Activated naive CD8-positive, alpha-beta T cell (primary cell): Measurements from ENCODE around the gene GUSB.
A peak's percentile ranks its signal among the peaks of the same experiment; 100 is the strongest.
"Not testable (repeated sequence)": the region's sequence is repeated elsewhere in the genome, so short reads cannot be mapped to it uniquely, and the experiment has no call there.

Experiments
- H3K27ac Mint-ChIP-seq: one replicate; pipeline ENCODE4 v1.8.0; 2021; ENCODE audit warnings: mixed read lengths
- H3K27me3 Mint-ChIP-seq: one replicate; pipeline ENCODE4 v1.8.0; 2021; ENCODE audit warnings: mixed read lengths
- H3K36me3 Mint-ChIP-seq: one replicate; pipeline ENCODE4 v1.8.0; 2021; ENCODE audit warnings: mixed read lengths
- H3K4me1 Mint-ChIP-seq: one replicate; pipeline ENCODE4 v1.8.0; 2021; ENCODE audit warnings: low read depth, mixed read lengths
- H3K4me3 Mint-ChIP-seq: one replicate; pipeline ENCODE4 v1.8.0; 2021; ENCODE audit warnings: mild to moderate bottlenecking, mixed read lengths
- H3K9me3 Mint-ChIP-seq: one replicate; pipeline ENCODE4 v1.8.0; 2021; ENCODE audit warnings: low read depth, mixed read lengths

Gene GUSB

GRCh38 chr7:65981965-65982792 lies at the start of gene GUSB:
TSS of gene GUSB (minus strand) at chr7:65982213. CDS start at chr7:65982183, 30 bp downstream.
- H3K4me1 Mint-ChIP-seq = peaks cover 8% of the 10 kb centered on the region

GRCh38 chr7:66028342-66028741 lies 46.3 kb upstream of the GUSB start:
- not testable (repeated sequence) for H3K27me3 Mint-ChIP-seq, H3K27ac Mint-ChIP-seq, H3K4me1 Mint-ChIP-seq

More at GRCh38 chr7:65981965-65982792, at the start of gene GUSB:
- no peaks in the 10 kb centered on the region for H3K36me3 Mint-ChIP-seq
- peak within 1 kb of the TSS; percentile 46 for H3K27ac Mint-ChIP-seq
- no peaks in the 10 kb centered on the region for H3K9me3 Mint-ChIP-seq
- H3K4me3 Mint-ChIP-seq = peak within 1 kb of the TSS; percentile 88
- H3K27me3 Mint-ChIP-seq = no peaks in the 10 kb centered on the region

GRCh38 chr7:66016131-66016461 lies 34.1 kb upstream of the GUSB start:
- H3K9me3 Mint-ChIP-seq = no peaks in the 10 kb centered on the region
- no peaks in the 10 kb centered on the region for H3K36me3 Mint-ChIP-seq
- H3K27ac Mint-ChIP-seq = no peak overlapping the region
- no peaks in the 10 kb centered on the region for H3K4me1 Mint-ChIP-seq
- H3K27me3 Mint-ChIP-seq = no peaks in the 10 kb centered on the region
- no peak overlapping the region for H3K4me3 Mint-ChIP-seq

More at GRCh38 chr7:66028342-66028741, 46.3 kb upstream of the GUSB start:
- H3K4me3 Mint-ChIP-seq, H3K36me3 Mint-ChIP-seq, H3K9me3 Mint-ChIP-seq: not testable (repeated sequence)

- Mint-ChIP-seq H3K27ac (no peak overlapping the region), H3K36me3 (no peaks in the 10 kb centered on the region), H3K27me3 (no peaks in the 10 kb centered on the region), H3K4me3 (no peak overlapping the region), H3K4me1 (no peaks in the 10 kb centered on the region), H3K9me3 (no peaks in the 10 kb centered on the region)
These were observed 33.6 kb upstream of the GUSB start for GRCh38 chr7:66015440-66016130.

GRCh38 chr7:66013938-66014337 lies 31.9 kb upstream of the GUSB start:
- H3K27me3 Mint-ChIP-seq = no peaks in the 10 kb centered on the region
- H3K4me1 Mint-ChIP-seq = no peaks in the 10 kb centered on the region
- H3K27ac Mint-ChIP-seq = no peak overlapping the region
- no peak overlapping the region for H3K4me3 Mint-ChIP-seq
- H3K36me3 Mint-ChIP-seq = no peaks in the 10 kb centered on the region
- H3K9me3 Mint-ChIP-seq = no peaks in the 10 kb centered on the region

- Mint-ChIP-seq H3K4me1 (no peaks in the 10 kb centered on the region), H3K36me3 (no peaks in the 10 kb centered on the region), H3K9me3 (no peaks in the 10 kb centered on the region), H3K27ac (no peak overlapping the region), H3K27me3 (no peaks in the 10 kb centered on the region), H3K4me3 (no peak overlapping the region)
These were observed 25.2 kb upstream of the GUSB start for GRCh38 chr7:66007232-66007631.

- not testable (repeated sequence) for H3K4me3 Mint-ChIP-seq, H3K27ac Mint-ChIP-seq, H3K9me3 Mint-ChIP-seq, H3K36me3 Mint-ChIP-seq, H3K4me1 Mint-ChIP-seq, H3K27me3 Mint-ChIP-seq
These were observed 23.2 kb upstream of the GUSB start for GRCh38 chr7:66005115-66005671.

GRCh38 chr7:66000823-66001417 lies 18.9 kb upstream of the GUSB start:
- not testable (repeated sequence) for H3K4me3 Mint-ChIP-seq, H3K27ac Mint-ChIP-seq, H3K27me3 Mint-ChIP-seq, H3K4me1 Mint-ChIP-seq, H3K9me3 Mint-ChIP-seq, H3K36me3 Mint-ChIP-seq

GRCh38 chr7:65994984-65995383 lies 13.0 kb upstream of the GUSB start:
- H3K9me3 Mint-ChIP-seq = not testable (repeated sequence)

GRCh38 chr7:65992526-65992925 lies 10.5 kb upstream of the GUSB start:
- Mint-ChIP-seq H3K27ac (no peak overlapping the region), H3K4me3 (no peak overlapping the region), H3K9me3 (no peaks in the 10 kb centered on the region), H3K4me1 (no peaks in the 10 kb centered on the region), H3K36me3 (no peaks in the 10 kb centered on the region), H3K27me3 (no peaks in the 10 kb centered on the region)

More at GRCh38 chr7:65994984-65995383, 13.0 kb upstream of the GUSB start:
- H3K27me3 Mint-ChIP-seq, H3K4me1 Mint-ChIP-seq, H3K27ac Mint-ChIP-seq, H3K36me3 Mint-ChIP-seq, H3K4me3 Mint-ChIP-seq: not testable (repeated sequence)

- not testable (repeated sequence) for H3K4me3 Mint-ChIP-seq, H3K36me3 Mint-ChIP-seq, H3K9me3 Mint-ChIP-seq, H3K4me1 Mint-ChIP-seq, H3K27me3 Mint-ChIP-seq, H3K27ac Mint-ChIP-seq
These were observed 9.8 kb upstream of the GUSB start for GRCh38 chr7:65991829-65992228.

- Mint-ChIP-seq H3K27ac (no peak overlapping the region), H3K27me3 (no peaks in the 10 kb centered on the region), H3K4me3 (no peak overlapping the region), H3K4me1 (no peaks in the 10 kb centered on the region), H3K9me3 (no peaks in the 10 kb centered on the region), H3K36me3 (no peaks in the 10 kb centered on the region)
These were observed 7.7 kb upstream of the GUSB start for GRCh38 chr7:65989694-65990080.

- not testable (repeated sequence) for H3K27ac Mint-ChIP-seq, H3K36me3 Mint-ChIP-seq, H3K9me3 Mint-ChIP-seq, H3K4me1 Mint-ChIP-seq, H3K4me3 Mint-ChIP-seq, H3K27me3 Mint-ChIP-seq
These were observed 6.5 kb upstream of the GUSB start for GRCh38 chr7:65988503-65988902.

- no peak overlapping the region for H3K27ac Mint-ChIP-seq
These were observed 6.1 kb upstream of the GUSB start for GRCh38 chr7:65988084-65988483.

GRCh38 chr7:65983965-65984658 lies 2.1 kb upstream of the GUSB start:
- H3K4me3 Mint-ChIP-seq = no peak overlapping the region
- H3K27me3 Mint-ChIP-seq = no peaks in the 10 kb centered on the region

More at GRCh38 chr7:65988084-65988483, 6.1 kb upstream of the GUSB start:
- Mint-ChIP-seq H3K4me1 (peaks cover under 1% of the 10 kb centered on the region), H3K36me3 (no peaks in the 10 kb centered on the region), H3K9me3 (no peaks in the 10 kb centered on the region), H3K27me3 (no peaks in the 10 kb centered on the region), H3K4me3 (no peak overlapping the region)

More at GRCh38 chr7:65983965-65984658, 2.1 kb upstream of the GUSB start:
- no peaks in the 10 kb centered on the region for H3K36me3 Mint-ChIP-seq
- H3K27ac Mint-ChIP-seq = no peak overlapping the region
- H3K4me1 Mint-ChIP-seq = peaks cover 8% of the 10 kb centered on the region
- no peaks in the 10 kb centered on the region for H3K9me3 Mint-ChIP-seq
